Thyroid gland (tissue), 4 donors: ENCODE measurements around the gene INAVA.

ENCODE experiments used
- POLR2A ChIP-seq, 2 donors: fragments of 450-650 bp; IDR thresholded peaks; one replicate each; pipeline ENCODE4 v1.6.1; 2017; ENCODE audit warnings: antibody characterized with exemption in 2 of 2, mild to moderate bottlenecking in 2 of 2, moderate library complexity in 1 of 2
- TF ChIP-seq, protein P1 (sequence below), 6 experiments: fragments of 200-600 bp in 3 of 6; fragments of 450-650 bp in 3 of 6; sonication (generic) in 3 of 6; IDR thresholded peaks; one replicate each; pipeline ENCODE4 v1.5.1; 2016 to 2019; ENCODE audit warnings: antibody characterized with exemption in 6 of 6, mild to moderate bottlenecking in 2 of 6, inconsistent platforms in 1 of 6, moderate library complexity in 1 of 6

GRCh38 chr1:200909757-200910239, 15.1 kb downstream of the INAVA start:
- TF ChIP-seq, protein P1, sequence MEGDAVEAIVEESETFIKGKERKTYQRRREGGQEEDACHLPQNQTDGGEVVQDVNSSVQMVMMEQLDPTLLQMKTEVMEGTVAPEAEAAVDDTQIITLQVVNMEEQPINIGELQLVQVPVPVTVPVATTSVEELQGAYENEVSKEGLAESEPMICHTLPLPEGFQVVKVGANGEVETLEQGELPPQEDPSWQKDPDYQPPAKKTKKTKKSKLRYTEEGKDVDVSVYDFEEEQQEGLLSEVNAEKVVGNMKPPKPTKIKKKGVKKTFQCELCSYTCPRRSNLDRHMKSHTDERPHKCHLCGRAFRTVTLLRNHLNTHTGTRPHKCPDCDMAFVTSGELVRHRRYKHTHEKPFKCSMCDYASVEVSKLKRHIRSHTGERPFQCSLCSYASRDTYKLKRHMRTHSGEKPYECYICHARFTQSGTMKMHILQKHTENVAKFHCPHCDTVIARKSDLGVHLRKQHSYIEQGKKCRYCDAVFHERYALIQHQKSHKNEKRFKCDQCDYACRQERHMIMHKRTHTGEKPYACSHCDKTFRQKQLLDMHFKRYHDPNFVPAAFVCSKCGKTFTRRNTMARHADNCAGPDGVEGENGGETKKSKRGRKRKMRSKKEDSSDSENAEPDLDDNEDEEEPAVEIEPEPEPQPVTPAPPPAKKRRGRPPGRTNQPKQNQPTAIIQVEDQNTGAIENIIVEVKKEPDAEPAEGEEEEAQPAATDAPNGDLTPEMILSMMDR (IDR thresholded peaks at IDR 0.05): no peak
- TF ChIP-seq POLR2A (IDR thresholded peaks at IDR 0.05): no peak
